Measurements from ENCODE around the gene HEPN1.
"Not testable (repeated sequence)": the region's sequence is repeated elsewhere in the genome, so short reads cannot be mapped to it uniquely, and the experiment has no call there.

Gene HEPN1

DNA sequence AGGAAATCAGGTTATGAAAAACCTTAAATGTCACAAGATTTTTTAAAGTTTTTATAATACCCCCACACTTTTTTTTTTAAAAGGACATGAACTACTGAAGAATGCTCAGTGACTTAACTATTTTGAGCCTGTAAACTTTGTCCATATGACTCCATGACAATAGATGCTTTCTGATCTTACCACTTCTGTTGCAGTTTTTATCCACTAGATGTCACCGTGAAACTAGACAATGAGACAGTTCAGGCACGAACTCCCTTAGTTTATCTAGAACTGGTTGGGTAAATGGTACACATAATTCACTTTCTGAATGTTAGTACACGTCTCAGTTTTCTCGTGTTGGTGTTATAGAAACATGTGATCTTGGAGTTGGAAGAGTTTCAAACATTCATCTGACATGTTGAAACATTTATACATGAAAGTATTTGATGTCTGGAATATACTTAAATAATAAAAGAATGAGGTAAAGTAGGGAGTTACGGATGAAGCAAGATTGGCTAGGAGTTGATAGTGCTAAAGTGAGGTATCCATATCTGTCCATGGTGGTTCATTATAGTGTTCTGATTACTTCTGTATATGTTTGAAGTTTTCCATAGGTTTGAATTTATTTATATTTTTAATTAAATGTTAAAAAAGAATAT lies 43.0 kb downstream of the HEPN1 start:
- intact Hi-C loops (cut with DNase I), result loop anchor here (5.0 to 10.0 kb wide), 2 partner anchors 385 to 443 kb away; no protein-coding TSS in a partner anchor
- peak in 5 of 42 donors; percentile 25 to 76 (median 47) for DNase-seq

DNA sequence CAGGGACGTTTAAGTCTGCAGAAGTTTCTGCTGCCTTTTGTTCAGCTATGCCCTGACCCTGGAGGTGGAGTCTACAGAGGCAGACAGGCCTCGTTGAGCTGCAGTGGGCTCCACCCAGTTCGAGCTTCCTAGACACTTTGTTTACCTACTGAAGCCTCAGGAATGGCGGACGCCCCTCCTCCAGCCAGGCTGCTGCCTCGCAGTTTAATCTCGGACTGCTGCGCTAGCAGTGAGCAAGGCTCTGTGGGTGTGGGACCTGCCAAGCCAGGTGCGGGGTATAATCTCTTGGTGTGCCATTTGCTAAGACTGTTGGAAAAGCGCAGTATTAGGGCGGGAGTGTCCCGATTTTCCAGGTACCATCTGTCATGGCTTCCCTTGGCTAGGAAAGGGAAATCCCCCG lies 49.1 kb downstream of the HEPN1 start:
- not testable (repeated sequence) for DNase-seq
- intact Hi-C loops (cut with DNase I), result loop anchor here (10.0 kb wide), 1 partner anchor 437 kb away; no protein-coding TSS in a partner anchor
